Measurements from ENCODE around the gene LYRM9. TPM values are rescaled to one million over a fixed set of nuclear protein-coding genes. Genes with fewer than 3 reads are reported as not detected.

The LYRM9 gene
- total and polyA plus RNA-seq, 10 of the 15 experiments (the other 5 are each of a cell fraction or from before 2014, with no cell fraction given): 1.8 to 8.3 (median 4.6) TPM

GRCh38 chr17:27938864-27939263, 45.7 kb upstream of the LYRM9 start (continued):
- no peak for TF ChIP-seq ZNF687 (IDR thresholded peaks at IDR 0.05)
- TF ChIP-seq PAX5 (IDR thresholded peaks at IDR 0.05; ENCODE audit: borderline replicate concordance, low read depth, low read length): no peak
- TF ChIP-seq RAD51 (IDR thresholded peaks at IDR 0.05): no peak
- no peak for TF ChIP-seq SMAD5 (IDR thresholded peaks at IDR 0.05; ENCODE audit: low read depth)
- TF ChIP-seq, protein P1, sequence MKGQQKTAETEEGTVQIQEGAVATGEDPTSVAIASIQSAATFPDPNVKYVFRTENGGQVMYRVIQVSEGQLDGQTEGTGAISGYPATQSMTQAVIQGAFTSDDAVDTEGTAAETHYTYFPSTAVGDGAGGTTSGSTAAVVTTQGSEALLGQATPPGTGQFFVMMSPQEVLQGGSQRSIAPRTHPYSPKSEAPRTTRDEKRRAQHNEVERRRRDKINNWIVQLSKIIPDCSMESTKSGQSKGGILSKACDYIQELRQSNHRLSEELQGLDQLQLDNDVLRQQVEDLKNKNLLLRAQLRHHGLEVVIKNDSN (IDR thresholded peaks at IDR 0.05; ENCODE audit: borderline replicate concordance, extremely low read length, insufficient read depth, low read depth, low read length): no peak

DNA sequence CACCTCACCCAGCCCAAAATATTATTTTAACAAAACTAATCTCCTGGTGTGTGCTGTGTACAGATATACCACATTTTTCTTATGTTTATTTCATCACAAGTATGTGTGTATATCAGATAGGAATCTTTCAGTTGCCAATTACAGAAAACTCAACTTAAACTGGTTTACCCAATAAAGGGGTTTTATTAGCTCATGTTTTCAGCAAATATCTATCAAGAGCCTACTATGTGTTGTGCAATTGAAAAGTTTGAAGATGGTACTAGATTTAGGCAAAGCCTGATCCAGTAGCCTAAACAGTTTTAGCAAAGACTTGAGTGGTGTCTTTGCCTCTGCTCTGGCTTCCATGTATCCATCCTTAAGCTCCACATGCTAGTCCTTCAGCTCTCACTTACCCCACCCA, 45.1 kb upstream of the LYRM9 start:
- CTCF ChIA-PET: interaction anchor here (0.6 to 2.5 kb wide), 4 partner anchors 9 to 615 kb away, joined by 3 to 17 read pairs (median 6); partner anchors contain the start of gene LYRM9
- no TSS peak for BruUV-seq (replicated peaks)
- Histone ChIP-seq H3K4me2 (ENCODE audit: control insufficient read depth, insufficient read depth) (no peak overlapping the region), H3K36me3 (ENCODE audit: control insufficient read depth in 2 of 2, insufficient read depth in 2 of 2, low read length in 1 of 2) (no peaks in the 10 kb centered on the region), H3K4me1 (ENCODE audit: control insufficient read depth, insufficient read depth, low read length) (peaks cover 13% of the 10 kb centered on the region), H3K9me3 (replicated peaks; ENCODE audit: control insufficient read depth, insufficient read depth, low read length) (no peaks in the 10 kb centered on the region; the same call in 2 of the 3 replicates), H3K9ac (ENCODE audit: control insufficient read depth, insufficient read depth, low read length) (no peak overlapping the region), H4K20me1 (ENCODE audit: control insufficient read depth, insufficient read depth) (no peaks in the 10 kb centered on the region), H3K27ac (ENCODE audit: control insufficient read depth, insufficient read depth) (no peak overlapping the region), H3K79me2 (ENCODE audit: control insufficient read depth, insufficient read depth, low read length) (no peaks in the 10 kb centered on the region), H3K4me3 (no peak overlapping the region), H3K27me3 (replicated peaks in 1 of 2; ENCODE audit: control insufficient read depth in 2 of 2, insufficient read depth in 2 of 2, low read length in 1 of 2) (no peaks in the 10 kb centered on the region), H2AFZ (ENCODE audit: control insufficient read depth, low read depth, low read length) (no peak overlapping the region)
- SMC1A ChIA-PET (ENCODE audit: uncharacterized antibody, unreplicated experiment): interaction anchor here (0.7 to 2.6 kb wide), 4 partner anchors 22 to 128 kb away, joined by 3 to 21 read pairs (median 4); partner anchors contain the start of gene LYRM9
- POLR2A ChIA-PET: no interaction called here
- DNase-seq (ENCODE audit: low read depth, low spot score): no peak
- intact Hi-C loops (cut with micrococcal nuclease; ENCODE audit: unreplicated experiment) (no loop called here), in situ Hi-C loops (cut with MboI) (no loop called here)
- no peak for FAIRE-seq
- RAD21 ChIA-PET (ENCODE audit: unreplicated experiment): interaction anchor here (1.0 kb wide), 1 partner anchor 178 kb away, joined by 3 read pairs; no protein-coding TSS in a partner anchor
- no peak for ATAC-seq
- no peak for TF ChIP-seq ZNF24 (IDR thresholded peaks at IDR 0.05)
- TF ChIP-seq, protein P2, sequence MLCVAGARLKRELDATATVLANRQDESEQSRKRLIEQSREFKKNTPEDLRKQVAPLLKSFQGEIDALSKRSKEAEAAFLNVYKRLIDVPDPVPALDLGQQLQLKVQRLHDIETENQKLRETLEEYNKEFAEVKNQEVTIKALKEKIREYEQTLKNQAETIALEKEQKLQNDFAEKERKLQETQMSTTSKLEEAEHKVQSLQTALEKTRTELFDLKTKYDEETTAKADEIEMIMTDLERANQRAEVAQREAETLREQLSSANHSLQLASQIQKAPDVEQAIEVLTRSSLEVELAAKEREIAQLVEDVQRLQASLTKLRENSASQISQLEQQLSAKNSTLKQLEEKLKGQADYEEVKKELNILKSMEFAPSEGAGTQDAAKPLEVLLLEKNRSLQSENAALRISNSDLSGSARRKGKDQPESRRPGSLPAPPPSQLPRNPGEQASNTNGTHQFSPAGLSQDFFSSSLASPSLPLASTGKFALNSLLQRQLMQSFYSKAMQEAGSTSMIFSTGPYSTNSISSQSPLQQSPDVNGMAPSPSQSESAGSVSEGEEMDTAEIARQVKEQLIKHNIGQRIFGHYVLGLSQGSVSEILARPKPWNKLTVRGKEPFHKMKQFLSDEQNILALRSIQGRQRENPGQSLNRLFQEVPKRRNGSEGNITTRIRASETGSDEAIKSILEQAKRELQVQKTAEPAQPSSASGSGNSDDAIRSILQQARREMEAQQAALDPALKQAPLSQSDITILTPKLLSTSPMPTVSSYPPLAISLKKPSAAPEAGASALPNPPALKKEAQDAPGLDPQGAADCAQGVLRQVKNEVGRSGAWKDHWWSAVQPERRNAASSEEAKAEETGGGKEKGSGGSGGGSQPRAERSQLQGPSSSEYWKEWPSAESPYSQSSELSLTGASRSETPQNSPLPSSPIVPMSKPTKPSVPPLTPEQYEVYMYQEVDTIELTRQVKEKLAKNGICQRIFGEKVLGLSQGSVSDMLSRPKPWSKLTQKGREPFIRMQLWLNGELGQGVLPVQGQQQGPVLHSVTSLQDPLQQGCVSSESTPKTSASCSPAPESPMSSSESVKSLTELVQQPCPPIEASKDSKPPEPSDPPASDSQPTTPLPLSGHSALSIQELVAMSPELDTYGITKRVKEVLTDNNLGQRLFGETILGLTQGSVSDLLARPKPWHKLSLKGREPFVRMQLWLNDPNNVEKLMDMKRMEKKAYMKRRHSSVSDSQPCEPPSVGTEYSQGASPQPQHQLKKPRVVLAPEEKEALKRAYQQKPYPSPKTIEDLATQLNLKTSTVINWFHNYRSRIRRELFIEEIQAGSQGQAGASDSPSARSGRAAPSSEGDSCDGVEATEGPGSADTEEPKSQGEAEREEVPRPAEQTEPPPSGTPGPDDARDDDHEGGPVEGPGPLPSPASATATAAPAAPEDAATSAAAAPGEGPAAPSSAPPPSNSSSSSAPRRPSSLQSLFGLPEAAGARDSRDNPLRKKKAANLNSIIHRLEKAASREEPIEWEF (IDR thresholded peaks at IDR 0.05; ENCODE audit: insufficient replicate concordance, low read depth, low read length): no peak
- no peak for TF ChIP-seq IRF3 (IDR thresholded peaks at IDR 0.05)
- TF ChIP-seq PBX3 (IDR thresholded peaks at IDR 0.05; ENCODE audit: insufficient replicate concordance, low read depth, low read length): no peak
- TF ChIP-seq HCFC1 (IDR thresholded peaks at IDR 0.05; ENCODE audit: low read length): no peak

Measured in GM12878 (cell line).